Karpas-422 (cell line): ENCODE measurements around the gene MED12L. TPM values are rescaled to one million over a fixed set of nuclear protein-coding genes. Genes with fewer than 3 reads are reported as not detected.

Experiments used
- DNase-seq: peaks from one replicate; pipeline ENCODE4 v3.0.0-alpha.2; 2015
- H2AFZ ChIP-seq: fragments of 200-600 bp; sonication (generic); 2 replicates; pipeline ENCODE4 v1.6.1; 2014; ENCODE audit warnings: antibody characterized with exemption, low read length, mixed read lengths
- H3K27ac ChIP-seq: fragments of 200-600 bp; sonication (generic); 2 replicates; pipeline ENCODE4 v1.5.1; 2014; ENCODE audit warnings: mild to moderate bottlenecking, low read length, moderate library complexity
- H3K27me3 ChIP-seq: fragments of 200-600 bp; sonication (generic); 2 replicates; pipeline ENCODE4 v1.6.1; 2014; ENCODE audit warnings: low read length, mixed read lengths
- H3K36me3 ChIP-seq: fragments of 200-600 bp; sonication (generic); 2 replicates; pipeline ENCODE4 v1.6.1; 2014; ENCODE audit warnings: low read length, mixed read lengths; ENCODE audit not compliant: insufficient read depth
- H3K4me1 ChIP-seq: fragments of 200-600 bp; sonication (generic); 2 replicates; pipeline ENCODE4 v1.6.1; 2014; ENCODE audit warnings: mild to moderate bottlenecking, low read length, mixed read lengths
- H3K4me2 ChIP-seq: fragments of 200-600 bp; sonication (generic); 2 replicates; pipeline ENCODE4 v1.6.1; 2014; ENCODE audit warnings: low read length, low read depth, mild to moderate bottlenecking; ENCODE audit not compliant: poor library complexity, severe bottlenecking
- H3K4me3 ChIP-seq: fragments of 200-600 bp; sonication (generic); 2 replicates; pipeline ENCODE4 v1.5.1; 2014; ENCODE audit warnings: mild to moderate bottlenecking, antibody characterized with exemption, low read length, mixed read lengths
- H3K79me2 ChIP-seq: fragments of 200-600 bp; sonication (generic); 2 replicates; pipeline ENCODE4 v1.6.1; 2014; ENCODE audit warnings: mild to moderate bottlenecking, low read length, mixed read lengths
- H3K9ac ChIP-seq: fragments of 200-600 bp; sonication (generic); 2 replicates; pipeline ENCODE4 v1.6.0; 2014; ENCODE audit warnings: low read length
- H3K9me2 ChIP-seq: fragments of 200-600 bp; sonication (generic), shearing (Covaris generic); replicated peaks from 2 replicates; pipeline ENCODE4 v1.6.0; 2014; ENCODE audit warnings: mild to moderate bottlenecking, low read length, moderate library complexity; ENCODE audit not compliant: insufficient read depth
- H3K9me3 ChIP-seq: fragments of 300-700, 200-600 bp; sonication (generic); 2 replicates; pipeline ENCODE4 v1.6.1; 2014; ENCODE audit warnings: low read length, mixed read lengths
- H4K20me1 ChIP-seq: fragments of 200-600 bp; sonication (generic); 2 replicates; pipeline ENCODE4 v1.6.1; 2014; ENCODE audit warnings: mild to moderate bottlenecking, antibody characterized with exemption, low read length, low read depth; ENCODE audit not compliant: insufficient read depth
- total RNA-seq: library from RNA; depleted of rRNA; stranded (reverse); fragments of >200 nt; shearing (Covaris generic); gene quantifications from 2 replicates; pipeline ENCODE4 v1.2.3, GENCODE V29; 2014; ENCODE audit warnings: low replicate concordance

MED12L gene
- total RNA-seq, 1 experiment from 2014 or later, result 2.4 TPM

- no peak overlapping the region for H3K4me3 ChIP-seq
- no peak for DNase-seq
- no peak overlapping the region for H2AFZ ChIP-seq
- H3K9me3 ChIP-seq, result no peaks in the 10 kb centered on the region
- no peaks in the 10 kb centered on the region for H3K27me3 ChIP-seq
- no peak overlapping the region for H3K9ac ChIP-seq
- H3K36me3 ChIP-seq, result no peaks in the 10 kb centered on the region
- H4K20me1 ChIP-seq, result no peaks in the 10 kb centered on the region
- H3K27ac ChIP-seq, result no peak overlapping the region
- no peaks in the 10 kb centered on the region for H3K4me1 ChIP-seq
- H3K4me2 ChIP-seq, result no peak overlapping the region
- H3K79me2 ChIP-seq, result no peaks in the 10 kb centered on the region
- no peaks in the 10 kb centered on the region for H3K9me2 ChIP-seq
Measured at GRCh38 chr3:151314593-151314992, 229.1 kb downstream of the MED12L start.

GRCh38 chr3:151315136-151315535 lies 229.7 kb downstream of the MED12L start:
- Histone ChIP-seq H3K4me2 (no peak overlapping the region), H3K36me3 (no peaks in the 10 kb centered on the region), H3K4me3 (no peak overlapping the region), H3K9ac (no peak overlapping the region), H4K20me1 (no peaks in the 10 kb centered on the region), H2AFZ (no peak overlapping the region), H3K27me3 (no peaks in the 10 kb centered on the region), H3K27ac (no peak overlapping the region), H3K9me2 (no peaks in the 10 kb centered on the region), H3K4me1 (no peaks in the 10 kb centered on the region), H3K9me3 (no peaks in the 10 kb centered on the region), H3K79me2 (no peaks in the 10 kb centered on the region)
- no peak for DNase-seq

GRCh38 chr3:151315846-151316245 lies 230.4 kb downstream of the MED12L start:
- DNase-seq, result no peak
- no peaks in the 10 kb centered on the region for H3K36me3 ChIP-seq
- no peaks in the 10 kb centered on the region for H3K79me2 ChIP-seq
- no peaks in the 10 kb centered on the region for H3K9me2 ChIP-seq
- no peaks in the 10 kb centered on the region for H3K9me3 ChIP-seq
- H3K27ac ChIP-seq, result no peak overlapping the region
- H3K9ac ChIP-seq, result no peak overlapping the region
- no peak overlapping the region for H3K4me3 ChIP-seq
- no peaks in the 10 kb centered on the region for H3K27me3 ChIP-seq
- H4K20me1 ChIP-seq, result no peaks in the 10 kb centered on the region
- H3K4me2 ChIP-seq, result no peak overlapping the region
- H3K4me1 ChIP-seq, result no peaks in the 10 kb centered on the region
- H2AFZ ChIP-seq, result no peak overlapping the region

- DNase-seq, result no peak
Measured at GRCh38 chr3:151316267-151316991, 231.0 kb downstream of the MED12L start, which contains the start of gene GPR87. TSS of gene GPR87 (minus strand) at chr3:151316820. CDS start at chr3:151300100, 16,720 bp downstream.

GRCh38 chr3:151318313-151318712 lies 232.8 kb downstream of the MED12L start:
- no peaks in the 10 kb centered on the region for H3K4me1 ChIP-seq
- no peak for DNase-seq
- H3K9ac ChIP-seq, result no peak overlapping the region
- no peak overlapping the region for H2AFZ ChIP-seq
- H3K4me2 ChIP-seq, result no peak overlapping the region
- no peaks in the 10 kb centered on the region for H3K9me2 ChIP-seq
- no peaks in the 10 kb centered on the region for H3K9me3 ChIP-seq
- H3K36me3 ChIP-seq, result no peaks in the 10 kb centered on the region
- H3K79me2 ChIP-seq, result no peaks in the 10 kb centered on the region
- H3K27me3 ChIP-seq, result no peaks in the 10 kb centered on the region
- no peak overlapping the region for H3K4me3 ChIP-seq
- H4K20me1 ChIP-seq, result no peaks in the 10 kb centered on the region
- H3K27ac ChIP-seq, result no peak overlapping the region

More at GRCh38 chr3:151316267-151316991, 231.0 kb downstream of the MED12L start, which contains the start of gene GPR87:
- Histone ChIP-seq H3K9me2 (no peaks in the 10 kb centered on the region), H3K79me2 (no peaks in the 10 kb centered on the region), H2AFZ (no peak within 1 kb of the TSS), H3K27ac (no peak within 1 kb of the TSS), H3K4me1 (no peaks in the 10 kb centered on the region), H3K4me3 (no peak within 1 kb of the TSS), H4K20me1 (no peaks in the 10 kb centered on the region), H3K9ac (no peak within 1 kb of the TSS), H3K4me2 (no peak within 1 kb of the TSS), H3K36me3 (no peaks in the 10 kb centered on the region), H3K27me3 (no peaks in the 10 kb centered on the region), H3K9me3 (no peaks in the 10 kb centered on the region)

GRCh38 chr3:151318991-151319390 lies 233.5 kb downstream of the MED12L start:
- Histone ChIP-seq H3K9ac (no peak overlapping the region), H3K9me2 (no peaks in the 10 kb centered on the region), H3K4me1 (no peaks in the 10 kb centered on the region), H3K9me3 (no peaks in the 10 kb centered on the region), H3K4me2 (no peak overlapping the region), H2AFZ (no peak overlapping the region), H3K4me3 (no peak overlapping the region), H3K79me2 (no peaks in the 10 kb centered on the region), H3K27me3 (no peaks in the 10 kb centered on the region), H4K20me1 (no peaks in the 10 kb centered on the region), H3K36me3 (no peaks in the 10 kb centered on the region), H3K27ac (no peak overlapping the region)
- DNase-seq, result no peak

GRCh38 chr3:151319628-151320027 lies 234.2 kb downstream of the MED12L start:
- Histone ChIP-seq H4K20me1 (no peaks in the 10 kb centered on the region), H2AFZ (no peak overlapping the region), H3K4me2 (no peak overlapping the region), H3K9me2 (no peaks in the 10 kb centered on the region), H3K9me3 (no peaks in the 10 kb centered on the region), H3K27ac (no peak overlapping the region), H3K9ac (no peak overlapping the region), H3K79me2 (no peaks in the 10 kb centered on the region), H3K27me3 (no peaks in the 10 kb centered on the region), H3K36me3 (no peaks in the 10 kb centered on the region), H3K4me3 (no peak overlapping the region), H3K4me1 (no peaks in the 10 kb centered on the region)
- no peak for DNase-seq

GRCh38 chr3:151320131-151320530 lies 234.7 kb downstream of the MED12L start:
- Histone ChIP-seq H3K4me1 (no peaks in the 10 kb centered on the region), H4K20me1 (no peaks in the 10 kb centered on the region), H3K4me2 (no peak overlapping the region), H2AFZ (no peak overlapping the region), H3K9me2 (no peaks in the 10 kb centered on the region), H3K79me2 (no peaks in the 10 kb centered on the region), H3K4me3 (no peak overlapping the region), H3K27me3 (no peaks in the 10 kb centered on the region), H3K36me3 (no peaks in the 10 kb centered on the region), H3K9me3 (no peaks in the 10 kb centered on the region), H3K27ac (no peak overlapping the region), H3K9ac (no peak overlapping the region)
- DNase-seq, result no peak
